ENCODE data around the gene EP400.

The EP400 gene

DNA sequence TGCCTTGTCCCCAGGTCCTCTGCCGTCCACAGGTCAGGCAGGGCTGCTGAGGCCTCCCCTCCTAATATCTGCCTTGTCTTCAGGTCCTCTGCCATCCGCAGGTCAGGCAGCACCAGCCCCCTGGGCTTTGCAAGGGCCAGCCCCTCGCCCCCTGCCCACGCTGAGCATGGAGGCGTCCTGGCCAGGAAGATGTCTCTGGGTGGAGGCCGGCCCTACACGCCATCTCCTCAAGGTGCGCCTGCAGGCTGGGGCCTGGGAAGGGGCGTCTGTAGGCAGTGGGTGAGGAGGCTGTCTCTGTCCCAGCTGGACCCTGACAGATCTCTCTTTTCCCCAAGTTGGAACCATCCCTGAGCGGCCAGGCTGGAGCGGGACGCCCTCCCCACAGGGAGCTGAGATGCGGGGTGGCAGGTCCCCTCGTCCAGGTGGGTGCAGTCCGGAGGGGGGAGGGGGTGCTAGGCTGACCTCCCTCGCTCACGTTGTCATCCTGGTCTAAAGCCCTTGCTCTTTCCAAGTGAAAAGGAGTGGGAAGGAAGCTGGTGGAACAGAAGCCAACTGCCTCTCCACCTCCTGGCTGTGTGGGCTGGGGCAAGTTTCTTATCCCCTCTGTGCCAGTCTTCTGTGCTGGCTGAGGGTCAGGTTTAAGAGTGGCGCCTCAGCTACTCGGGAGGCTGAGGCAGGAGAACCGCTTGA lies 34.6 kb upstream of the EP400 start:
- H3K36me3 ChIP-seq (ENCODE audit: insufficient read depth, low read length): peaks cover 59% of the 10 kb centered on the region
- no peaks in the 10 kb centered on the region for H3K27me3 ChIP-seq (ENCODE audit: control insufficient read depth in 1 of 2, insufficient read depth in 2 of 2, low read length in 2 of 2)
- no peak overlapping the region for H3K9ac ChIP-seq (ENCODE audit: low read length)
- peaks cover 15% of the 10 kb centered on the region for H3K4me1 ChIP-seq (ENCODE audit: insufficient read depth, low read length)
- H3K4me3 ChIP-seq (ENCODE audit: low read depth in 1 of 2, low read length in 2 of 2): no peak overlapping the region
- H3K27ac ChIP-seq (ENCODE audit: low read depth, low read length): no peak overlapping the region
- no peaks in the 10 kb centered on the region for H3K9me3 ChIP-seq (ENCODE audit: low read length)

DNA sequence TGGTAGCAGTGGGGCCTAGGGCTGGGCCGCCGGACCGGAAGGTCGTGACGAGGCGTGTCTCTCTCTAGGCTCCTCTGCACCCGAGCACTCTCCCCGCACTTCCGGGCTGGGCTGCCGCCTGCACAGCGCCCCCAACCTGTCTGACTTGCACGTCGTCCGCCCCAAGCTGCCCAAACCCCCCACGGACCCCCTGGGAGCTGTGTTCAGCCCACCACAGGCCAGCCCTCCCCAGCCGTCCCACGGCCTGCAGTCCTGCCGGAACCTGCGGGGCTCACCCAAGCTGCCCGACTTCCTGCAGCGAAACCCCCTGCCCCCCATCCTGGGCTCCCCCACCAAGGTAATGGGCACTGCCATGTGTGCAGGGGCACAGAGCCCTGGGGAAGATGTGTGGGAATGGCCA lies 33.9 kb upstream of the EP400 start:
- no peaks in the 10 kb centered on the region for H3K27me3 ChIP-seq (ENCODE audit: control insufficient read depth in 1 of 2, insufficient read depth in 2 of 2, low read length in 2 of 2)
- no peak overlapping the region for H3K9ac ChIP-seq (ENCODE audit: low read length)
- H3K27ac ChIP-seq (ENCODE audit: low read depth, low read length): no peak overlapping the region
- H3K36me3 ChIP-seq (ENCODE audit: insufficient read depth, low read length): peaks cover 56% of the 10 kb centered on the region
- H3K9me3 ChIP-seq (ENCODE audit: low read length): no peaks in the 10 kb centered on the region
- peaks cover 15% of the 10 kb centered on the region for H3K4me1 ChIP-seq (ENCODE audit: insufficient read depth, low read length)
- no peak overlapping the region for H3K4me3 ChIP-seq (ENCODE audit: low read depth in 1 of 2, low read length in 2 of 2)

DNA sequence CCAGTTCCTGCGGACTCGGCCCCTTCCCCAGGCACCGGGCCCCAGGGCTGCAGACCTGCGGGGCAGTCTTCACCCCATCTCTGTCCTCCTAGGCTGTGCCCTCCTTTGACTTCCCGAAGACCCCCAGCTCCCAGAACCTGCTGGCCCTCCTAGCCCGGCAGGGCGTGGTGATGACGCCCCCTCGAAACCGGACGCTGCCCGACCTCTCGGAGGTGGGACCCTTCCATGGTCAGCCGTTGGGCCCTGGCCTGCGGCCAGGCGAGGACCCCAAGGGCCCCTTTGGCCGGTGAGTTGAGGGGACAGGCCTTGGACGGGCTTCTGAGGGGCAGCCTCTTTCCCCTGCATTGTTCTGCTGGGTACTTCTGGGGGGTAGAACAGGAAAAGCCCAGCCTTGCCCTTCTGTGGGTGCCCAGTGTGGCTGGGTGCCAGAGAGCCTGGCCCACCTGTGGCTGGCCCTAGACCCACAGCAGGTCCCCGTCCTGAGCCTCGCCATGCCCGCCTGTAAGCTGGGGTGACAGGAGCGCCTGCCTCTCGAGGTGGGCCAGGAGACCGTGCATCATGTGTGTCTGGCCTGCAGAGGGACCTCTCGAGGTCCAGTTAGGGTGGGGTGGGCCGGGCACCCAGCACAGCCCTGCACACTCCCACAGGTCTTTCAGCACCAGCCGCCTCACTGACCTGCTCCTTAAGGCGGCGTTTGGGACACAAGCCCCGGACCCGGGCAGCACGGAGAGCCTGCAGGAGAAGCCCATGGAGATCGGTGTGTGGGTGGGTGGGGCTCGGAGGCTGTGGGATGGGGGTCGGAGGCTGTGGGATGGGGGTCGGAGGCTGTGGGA lies 33.2 kb upstream of the EP400 start:
- H3K4me3 ChIP-seq (ENCODE audit: low read depth in 1 of 2, low read length in 2 of 2): no peak overlapping the region
- peaks cover 56% of the 10 kb centered on the region for H3K36me3 ChIP-seq (ENCODE audit: insufficient read depth, low read length)
- H3K9ac ChIP-seq (ENCODE audit: low read length): no peak overlapping the region
- H3K4me1 ChIP-seq (ENCODE audit: insufficient read depth, low read length): peaks cover 15% of the 10 kb centered on the region
- no peaks in the 10 kb centered on the region for H3K9me3 ChIP-seq (ENCODE audit: low read length)
- no peak overlapping the region for H3K27ac ChIP-seq (ENCODE audit: low read depth, low read length)
- no peaks in the 10 kb centered on the region for H3K27me3 ChIP-seq (ENCODE audit: control insufficient read depth in 1 of 2, insufficient read depth in 2 of 2, low read length in 2 of 2)

- Histone ChIP-seq H3K9me3 (ENCODE audit: low read length) (no peaks in the 10 kb centered on the region), H3K9ac (ENCODE audit: low read length) (no peak overlapping the region), H3K4me1 (ENCODE audit: insufficient read depth, low read length) (peaks cover 8% of the 10 kb centered on the region), H3K36me3 (ENCODE audit: insufficient read depth, low read length) (peaks cover 53% of the 10 kb centered on the region), H3K27me3 (ENCODE audit: control insufficient read depth in 1 of 2, insufficient read depth in 2 of 2, low read length in 2 of 2) (no peaks in the 10 kb centered on the region), H3K27ac (ENCODE audit: low read depth, low read length) (no peak overlapping the region), H3K4me3 (ENCODE audit: low read depth in 1 of 2, low read length in 2 of 2) (no peak overlapping the region)
Observed at GRCh38 chr12:131917139-131917710, 32.5 kb upstream of the EP400 start.

DNA sequence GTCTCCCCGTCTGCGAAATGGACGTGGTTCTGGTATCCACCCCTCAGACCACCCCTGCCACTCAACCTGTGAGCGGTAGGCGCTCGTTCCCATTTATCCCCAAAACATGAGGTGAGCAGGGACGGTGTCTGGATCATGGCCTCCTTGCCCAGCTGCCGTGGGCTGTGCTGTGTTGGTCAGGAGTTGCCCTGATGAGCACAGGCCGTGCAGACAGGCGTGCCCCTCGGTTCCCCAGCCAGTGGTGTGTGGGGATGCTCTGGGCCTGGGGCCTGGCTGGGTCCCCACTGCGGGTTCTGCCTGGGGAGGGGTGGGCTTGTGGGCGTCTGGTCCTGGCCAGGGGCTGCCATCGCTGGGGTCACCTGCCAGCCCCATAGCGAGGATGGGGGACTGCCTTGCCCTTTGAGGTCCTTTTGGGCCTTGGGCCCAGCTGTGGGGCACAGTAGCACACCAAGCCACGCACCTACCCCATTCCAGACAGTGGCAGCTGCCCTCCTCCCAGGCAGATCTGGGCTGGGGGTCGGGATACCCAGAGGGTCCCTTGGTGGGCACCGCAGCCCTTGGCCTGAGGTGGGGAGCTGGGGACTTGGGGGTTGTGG lies 31.9 kb upstream of the EP400 start:
- no peak overlapping the region for H3K9ac ChIP-seq (ENCODE audit: low read length)
- peaks cover 50% of the 10 kb centered on the region for H3K36me3 ChIP-seq (ENCODE audit: insufficient read depth, low read length)
- peaks cover 2% of the 10 kb centered on the region for H3K4me1 ChIP-seq (ENCODE audit: insufficient read depth, low read length)
- H3K27me3 ChIP-seq (ENCODE audit: control insufficient read depth in 1 of 2, insufficient read depth in 2 of 2, low read length in 2 of 2): no peaks in the 10 kb centered on the region
- no peaks in the 10 kb centered on the region for H3K9me3 ChIP-seq (ENCODE audit: low read length)
- H3K4me3 ChIP-seq (ENCODE audit: low read depth in 1 of 2, low read length in 2 of 2): no peak overlapping the region
- no peak overlapping the region for H3K27ac ChIP-seq (ENCODE audit: low read depth, low read length)

- H3K9ac ChIP-seq (ENCODE audit: low read length): no peak overlapping the region
- H3K36me3 ChIP-seq (ENCODE audit: insufficient read depth, low read length): peaks cover 50% of the 10 kb centered on the region
- no peak overlapping the region for H3K27ac ChIP-seq (ENCODE audit: low read depth, low read length)
- no peak overlapping the region for H3K4me3 ChIP-seq (ENCODE audit: low read depth in 1 of 2, low read length in 2 of 2)
- H3K27me3 ChIP-seq (ENCODE audit: control insufficient read depth in 1 of 2, insufficient read depth in 2 of 2, low read length in 2 of 2): no peaks in the 10 kb centered on the region
- no peaks in the 10 kb centered on the region for H3K4me1 ChIP-seq (ENCODE audit: insufficient read depth, low read length)
- H3K9me3 ChIP-seq (ENCODE audit: low read length): no peaks in the 10 kb centered on the region
Observed at GRCh38 chr12:131918311-131919050, 31.3 kb upstream of the EP400 start.

DNA sequence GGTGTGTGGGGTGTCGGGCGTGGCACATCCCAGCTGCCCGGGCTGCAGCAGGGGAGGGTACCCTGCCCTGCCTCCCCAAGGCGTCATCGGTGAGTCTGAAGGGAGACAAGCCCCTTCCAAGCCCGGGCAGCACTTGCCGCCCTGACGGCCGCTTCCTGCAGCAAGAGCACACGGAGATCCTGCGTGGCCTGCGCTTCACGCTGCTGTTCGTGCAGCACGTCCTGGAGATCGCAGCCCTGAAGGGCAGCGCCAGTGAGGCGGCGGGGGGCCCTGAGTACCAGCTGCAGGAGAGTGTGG lies 30.7 kb upstream of the EP400 start:
- Histone ChIP-seq H3K9ac (ENCODE audit: low read length) (no peak overlapping the region), H3K27me3 (ENCODE audit: control insufficient read depth in 1 of 2, insufficient read depth in 2 of 2, low read length in 2 of 2) (no peaks in the 10 kb centered on the region), H3K36me3 (ENCODE audit: insufficient read depth, low read length) (peaks cover 46% of the 10 kb centered on the region), H3K4me1 (ENCODE audit: insufficient read depth, low read length) (no peaks in the 10 kb centered on the region), H3K4me3 (ENCODE audit: low read depth in 1 of 2, low read length in 2 of 2) (no peak overlapping the region), H3K27ac (ENCODE audit: low read depth, low read length) (no peak overlapping the region), H3K9me3 (ENCODE audit: low read length) (no peaks in the 10 kb centered on the region)

DNA sequence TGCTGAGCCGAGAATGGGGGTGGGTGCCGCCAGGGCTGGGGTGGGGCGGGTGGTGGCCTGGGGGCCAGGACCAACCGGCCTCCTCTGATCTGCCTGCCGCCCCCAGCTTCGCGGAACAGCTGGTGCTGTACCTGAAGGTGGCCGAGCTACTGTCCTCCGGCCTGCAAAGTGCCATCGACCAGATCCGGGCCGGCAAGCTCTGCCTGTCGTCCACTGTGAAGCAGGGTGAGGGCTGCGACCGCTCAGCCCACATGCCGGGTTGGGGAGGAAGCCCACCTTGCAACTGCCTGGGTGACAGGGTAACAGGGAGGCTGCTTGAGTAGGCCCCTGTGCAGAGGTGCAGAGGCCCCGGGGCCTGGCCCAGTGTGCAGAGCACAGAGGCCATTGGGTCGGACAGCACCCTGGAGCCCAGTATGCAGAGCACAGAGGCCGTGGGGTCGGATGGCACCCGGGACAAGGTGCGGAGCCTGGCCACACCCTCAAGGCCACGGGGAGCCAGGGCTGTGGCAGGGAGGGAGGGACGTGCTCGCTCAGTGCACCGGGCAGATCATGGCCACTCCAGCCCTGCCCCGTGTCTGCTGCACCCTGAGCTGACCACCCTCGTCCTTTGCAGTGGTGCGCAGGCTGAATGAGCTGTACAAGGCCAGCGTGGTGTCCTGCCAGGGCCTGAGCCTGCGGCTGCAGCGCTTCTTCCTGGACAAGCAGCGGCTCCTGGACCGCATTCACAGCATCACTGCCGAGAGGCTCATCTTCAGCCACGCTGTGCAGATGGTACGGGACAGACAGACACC lies 30.2 kb upstream of the EP400 start:
- no peak overlapping the region for H3K9ac ChIP-seq (ENCODE audit: low read length)
- no peaks in the 10 kb centered on the region for H3K9me3 ChIP-seq (ENCODE audit: low read length)
- H3K4me3 ChIP-seq (ENCODE audit: low read depth in 1 of 2, low read length in 2 of 2): no peak overlapping the region
- H3K36me3 ChIP-seq (ENCODE audit: insufficient read depth, low read length): peaks cover 40% of the 10 kb centered on the region
- H3K4me1 ChIP-seq (ENCODE audit: insufficient read depth, low read length): no peaks in the 10 kb centered on the region
- no peak overlapping the region for H3K27ac ChIP-seq (ENCODE audit: low read depth, low read length)
- H3K27me3 ChIP-seq (ENCODE audit: control insufficient read depth in 1 of 2, insufficient read depth in 2 of 2, low read length in 2 of 2): no peaks in the 10 kb centered on the region

GRCh38 chr12:131920157-131920508 lies 29.6 kb upstream of the EP400 start:
- Histone ChIP-seq H3K27ac (ENCODE audit: low read depth, low read length) (no peak overlapping the region), H3K36me3 (ENCODE audit: insufficient read depth, low read length) (peaks cover 34% of the 10 kb centered on the region), H3K4me3 (ENCODE audit: low read depth in 1 of 2, low read length in 2 of 2) (no peak overlapping the region), H3K9me3 (ENCODE audit: low read length) (no peaks in the 10 kb centered on the region), H3K4me1 (ENCODE audit: insufficient read depth, low read length) (no peaks in the 10 kb centered on the region), H3K9ac (ENCODE audit: low read length) (no peak overlapping the region), H3K27me3 (ENCODE audit: control insufficient read depth in 1 of 2, insufficient read depth in 2 of 2, low read length in 2 of 2) (no peaks in the 10 kb centered on the region)

DNA sequence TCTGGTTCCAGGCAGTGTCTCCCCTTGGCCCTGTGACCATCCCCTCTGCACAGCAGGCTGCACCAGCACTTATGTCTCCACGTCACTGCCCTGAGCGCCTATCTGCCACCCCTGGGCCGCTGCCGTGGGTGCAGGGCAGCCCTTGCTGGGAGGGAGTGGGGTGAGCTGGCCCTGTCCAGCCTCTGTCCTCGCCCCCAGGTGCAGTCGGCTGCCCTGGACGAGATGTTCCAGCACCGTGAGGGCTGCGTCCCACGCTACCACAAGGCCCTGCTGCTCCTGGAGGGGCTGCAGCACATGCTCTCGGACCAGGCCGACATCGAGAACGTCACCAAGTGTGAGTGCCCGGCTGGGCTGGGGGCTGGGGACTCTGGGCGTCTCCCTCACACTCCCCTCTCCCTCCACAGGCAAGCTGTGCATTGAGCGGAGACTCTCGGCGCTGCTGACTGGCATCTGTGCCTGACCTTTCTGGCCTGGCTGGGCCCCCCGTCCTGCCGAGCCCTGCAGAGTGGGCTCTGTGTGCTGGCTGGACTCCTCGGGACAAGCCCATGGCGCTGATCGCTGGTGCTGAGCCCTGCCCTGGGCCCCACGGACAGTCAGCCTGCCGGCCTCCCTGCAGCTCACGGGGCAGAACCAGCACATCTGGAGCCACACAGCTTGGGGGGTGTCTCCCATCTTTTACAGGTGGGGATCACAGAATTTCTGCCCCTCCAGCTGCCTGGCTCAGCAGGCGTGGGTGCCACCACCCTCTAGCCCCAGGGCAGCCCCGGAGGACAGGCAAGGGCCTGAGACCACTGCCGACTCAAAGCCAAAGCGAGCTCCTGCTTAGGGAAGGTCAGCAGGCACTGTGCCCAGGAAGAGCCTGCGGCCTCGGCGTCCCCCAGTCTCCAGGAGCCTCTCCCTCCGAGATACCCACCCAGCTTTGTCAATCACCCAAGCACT lies 28.6 kb upstream of the EP400 start:
- peaks cover 24% of the 10 kb centered on the region for H3K36me3 ChIP-seq (ENCODE audit: insufficient read depth, low read length)
- no peaks in the 10 kb centered on the region for H3K9me3 ChIP-seq (ENCODE audit: low read length)
- H3K4me1 ChIP-seq (ENCODE audit: insufficient read depth, low read length): no peaks in the 10 kb centered on the region
- no peak overlapping the region for H3K4me3 ChIP-seq (ENCODE audit: low read depth in 1 of 2, low read length in 2 of 2)
- H3K9ac ChIP-seq (ENCODE audit: low read length): no peak overlapping the region
- H3K27me3 ChIP-seq (ENCODE audit: control insufficient read depth in 1 of 2, insufficient read depth in 2 of 2, low read length in 2 of 2): no peaks in the 10 kb centered on the region
- H3K27ac ChIP-seq (ENCODE audit: low read depth, low read length): no peak overlapping the region
